Thyroid gland (tissue), 4 donors: ENCODE data around the gene LYSMD3. TPM values are rescaled to one million over a fixed set of nuclear protein-coding genes. Genes with fewer than 3 reads are reported as not detected.

Source experiments
- DNase-seq, 2 donors: peaks; one replicate each; pipeline ENCODE4 v3.0.0-alpha.2; 2019
- H3K27ac ChIP-seq, 3 donors: fragments of 200-600 bp; sonication (generic); 1 replicate in 2 of 3; 2 replicates in 1 of 3; pipeline ENCODE4 v1.5.1; 2016 to 2019; ENCODE audit warnings: mild to moderate bottlenecking in 1 of 3, moderate library complexity in 1 of 3
- H3K27me3 ChIP-seq: fragments of 200-600 bp; sonication (generic); one replicate; pipeline ENCODE4 v1.5.1; 2019
- H3K36me3 ChIP-seq, 2 donors: fragments of 200-600 bp; sonication (generic); one replicate each; pipeline ENCODE4 v1.5.1; 2016 to 2019
- H3K4me1 ChIP-seq, 2 donors: fragments of 200-600 bp; sonication (generic); one replicate each; pipeline ENCODE4 v1.5.1; 2017 to 2019
- H3K4me3 ChIP-seq, 3 donors: fragments of 200-600 bp; sonication (generic); replicated peaks in 1 of 3; 1 replicate in 2 of 3; 2 replicates in 1 of 3; pipeline ENCODE4 v1.5.1; 2016; ENCODE audit warnings: mild to moderate bottlenecking in 1 of 3
- H3K9me3 ChIP-seq: fragments of 200-600 bp; sonication (generic); one replicate; pipeline ENCODE4 v1.5.1; 2017
- POLR2A ChIP-seq, 2 donors: fragments of 450-650 bp; IDR thresholded peaks; one replicate each; pipeline ENCODE4 v1.6.1; 2017; ENCODE audit warnings: antibody characterized with exemption in 2 of 2, mild to moderate bottlenecking in 2 of 2, moderate library complexity in 1 of 2
- WGBS, 2 donors: methylation state at CpG; one replicate each; pipeline ENCODE4 v1.1.5; 2017; 5-methylcytosine and 5-hydroxymethylcytosine counted together
- intact Hi-C: fragments of 100-400 bp; cut with DNase I; formaldehyde crosslinking; loops from one replicate; pipeline ENCODE4 v1.15.1; 2023
- total RNA-seq, 4 donors: library from RNA; depleted of rRNA; stranded (reverse); fragments of >200 nt; gene quantifications; one replicate each; pipeline ENCODE4 v1.2.3, GENCODE V29; 2016
- TF ChIP-seq, protein P1 (sequence below), 6 experiments: fragments of 200-600 bp in 3 of 6; fragments of 450-650 bp in 3 of 6; sonication (generic) in 3 of 6; IDR thresholded peaks; one replicate each; pipeline ENCODE4 v1.5.1; 2016 to 2019; ENCODE audit warnings: antibody characterized with exemption in 6 of 6, mild to moderate bottlenecking in 2 of 6, inconsistent platforms in 1 of 6, moderate library complexity in 1 of 6

LYSMD3 gene
- total RNA-seq, 4 donors from 2014 or later = 20.9 to 32.7 (median 27.2) TPM

DNA sequence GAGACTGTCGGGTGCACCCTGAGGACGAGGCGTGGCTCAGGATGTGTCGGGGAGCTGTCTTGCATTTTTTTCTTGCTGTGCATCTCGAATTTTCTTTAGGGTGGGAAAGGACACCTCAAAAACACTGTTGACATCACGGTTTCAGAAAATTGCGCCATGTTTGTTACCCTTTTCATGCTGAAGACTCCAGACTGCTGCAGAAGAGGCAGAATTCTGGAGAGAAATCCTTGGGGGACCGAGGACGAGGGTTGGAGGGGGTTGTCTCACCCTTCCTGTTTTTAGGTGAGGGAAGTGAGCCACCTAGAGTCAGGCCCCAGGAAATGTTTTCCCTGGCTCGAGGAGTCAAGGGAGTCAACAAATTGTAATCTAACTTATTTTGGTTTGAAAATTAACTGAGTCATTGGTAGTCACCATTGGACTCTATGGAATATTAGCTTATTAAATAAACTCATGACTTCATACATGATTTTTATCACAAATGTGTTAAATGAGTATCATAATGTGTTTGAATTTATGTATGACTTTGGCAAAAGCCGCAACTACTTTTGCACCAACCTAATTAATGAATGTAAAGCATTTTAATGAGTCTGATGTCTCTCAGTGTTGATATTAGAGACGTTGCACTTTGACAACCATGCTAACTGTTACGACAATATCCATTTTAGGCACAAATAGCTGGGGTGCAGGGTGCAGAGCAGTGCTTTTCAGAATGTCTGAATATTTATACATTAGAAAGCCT lies 724 bp upstream of the LYSMD3 start:
- peaks cover 14 to 23% of the 10 kb centered on the region in 2 donors for H3K4me1 ChIP-seq
- H3K4me3 ChIP-seq = peak overlapping the region; percentile 72 to 85 (median 79)
- no peaks in the 10 kb centered on the region for H3K9me3 ChIP-seq
- intact Hi-C loops = loop anchor here (10.0 kb wide), 2 partner anchors 55 to 95 kb away; partner anchors contain the start of genes MBLAC2 and POLR3G
- H3K27ac ChIP-seq = peak overlapping the region; percentile 66 to 93 (median 79)
- H3K36me3 ChIP-seq = no peaks in the 10 kb centered on the region
- TF ChIP-seq, protein P1, sequence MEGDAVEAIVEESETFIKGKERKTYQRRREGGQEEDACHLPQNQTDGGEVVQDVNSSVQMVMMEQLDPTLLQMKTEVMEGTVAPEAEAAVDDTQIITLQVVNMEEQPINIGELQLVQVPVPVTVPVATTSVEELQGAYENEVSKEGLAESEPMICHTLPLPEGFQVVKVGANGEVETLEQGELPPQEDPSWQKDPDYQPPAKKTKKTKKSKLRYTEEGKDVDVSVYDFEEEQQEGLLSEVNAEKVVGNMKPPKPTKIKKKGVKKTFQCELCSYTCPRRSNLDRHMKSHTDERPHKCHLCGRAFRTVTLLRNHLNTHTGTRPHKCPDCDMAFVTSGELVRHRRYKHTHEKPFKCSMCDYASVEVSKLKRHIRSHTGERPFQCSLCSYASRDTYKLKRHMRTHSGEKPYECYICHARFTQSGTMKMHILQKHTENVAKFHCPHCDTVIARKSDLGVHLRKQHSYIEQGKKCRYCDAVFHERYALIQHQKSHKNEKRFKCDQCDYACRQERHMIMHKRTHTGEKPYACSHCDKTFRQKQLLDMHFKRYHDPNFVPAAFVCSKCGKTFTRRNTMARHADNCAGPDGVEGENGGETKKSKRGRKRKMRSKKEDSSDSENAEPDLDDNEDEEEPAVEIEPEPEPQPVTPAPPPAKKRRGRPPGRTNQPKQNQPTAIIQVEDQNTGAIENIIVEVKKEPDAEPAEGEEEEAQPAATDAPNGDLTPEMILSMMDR (IDR thresholded peaks at IDR 0.05) = peak; percentile 21 to 87 (median 68)
- no peak for TF ChIP-seq POLR2A (IDR thresholded peaks at IDR 0.05)
- WGBS, 2 donors = 6 to 7% methylated on average over 12 to 13 of the region's 13 CpGs
- peak; percentile 66 to 72 for DNase-seq
- H3K27me3 ChIP-seq = no peaks in the 10 kb centered on the region

DNA sequence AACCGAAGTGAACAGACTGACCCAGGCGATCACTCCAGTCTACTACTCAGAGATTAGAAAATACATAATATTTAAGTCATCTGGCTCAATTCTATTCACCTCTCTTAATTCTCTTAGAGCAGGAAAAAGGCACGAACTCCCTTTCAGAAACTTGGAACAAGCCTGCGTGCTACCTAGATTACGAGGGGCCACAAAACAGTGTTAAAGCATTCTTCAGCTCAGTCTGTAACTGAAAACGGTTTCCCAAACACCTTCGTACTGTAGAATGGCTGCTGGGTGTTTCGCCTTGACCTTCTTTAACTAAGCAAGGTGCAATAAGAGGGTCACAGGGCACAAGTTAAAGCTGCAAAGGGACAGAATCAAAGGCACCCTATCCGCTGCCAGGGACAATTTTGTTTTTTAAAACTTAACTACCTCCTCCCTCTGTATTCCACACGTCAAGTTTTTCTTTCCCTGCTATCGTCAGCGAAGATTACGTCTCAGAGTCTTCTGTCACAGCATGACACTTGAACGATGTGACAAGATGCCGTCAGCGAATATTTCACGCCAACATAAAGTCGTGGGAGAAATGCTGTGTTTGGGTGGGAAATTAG lies 687 bp downstream of the LYSMD3 start:
- intact Hi-C loops = loop anchor here (10.0 kb wide), 1 partner anchor 54 kb away; the partner anchor contains the start of genes MBLAC2 and POLR3G
- no peak for TF ChIP-seq POLR2A (IDR thresholded peaks at IDR 0.05)
- TF ChIP-seq, protein P1 (IDR thresholded peaks at IDR 0.05) = no peak
- H3K4me1 ChIP-seq = peaks cover 14 to 23% of the 10 kb centered on the region in 2 donors
- DNase-seq = peak in 1 of 2 donors; percentile 6
- peak overlapping the region; percentile 65 to 94 (median 72) for H3K4me3 ChIP-seq
- peak overlapping the region; percentile 67 to 93 (median 91) for H3K27ac ChIP-seq
- WGBS, 2 donors = 3 to 4% methylated on average over 18 of the region's 18 CpGs
- peaks cover 0 to 9% of the 10 kb centered on the region in 2 donors for H3K36me3 ChIP-seq
- no peaks in the 10 kb centered on the region for H3K27me3 ChIP-seq
- no peaks in the 10 kb centered on the region for H3K9me3 ChIP-seq

DNA sequence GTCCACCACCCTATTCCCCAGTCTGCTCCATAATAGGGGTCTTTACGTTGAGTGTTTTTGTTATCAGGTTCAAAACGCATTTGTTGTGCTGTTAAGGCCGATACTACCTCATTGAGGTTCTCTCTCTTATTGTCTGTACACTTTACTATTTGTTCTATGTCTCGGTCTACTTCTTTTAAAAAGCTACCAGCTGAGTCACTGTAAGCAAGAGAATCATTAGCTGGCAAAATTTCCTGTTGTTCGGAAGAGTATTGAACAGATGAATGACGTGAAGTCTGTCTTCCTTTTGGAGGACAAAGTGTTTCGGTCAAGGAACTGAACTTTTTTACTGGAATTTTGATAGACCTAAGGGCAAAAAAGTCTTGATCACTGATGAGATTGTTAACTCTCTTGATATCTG lies 10.3 kb downstream of the LYSMD3 start:
- peaks cover 0 to 23% of the 10 kb centered on the region in 2 donors for H3K36me3 ChIP-seq
- no peak overlapping the region for H3K27ac ChIP-seq
- H3K9me3 ChIP-seq = no peaks in the 10 kb centered on the region
- H3K27me3 ChIP-seq = no peaks in the 10 kb centered on the region
- H3K4me3 ChIP-seq = no peak overlapping the region
- TF ChIP-seq, protein P1 (IDR thresholded peaks at IDR 0.05) = no peak
- TF ChIP-seq POLR2A (IDR thresholded peaks at IDR 0.05) = no peak
- 97 to 98% methylated on average over 7 of the region's 7 CpGs for WGBS, 2 donors
- intact Hi-C loops = no loop called here
- no peaks in the 10 kb centered on the region for H3K4me1 ChIP-seq
- DNase-seq = no peak

DNA sequence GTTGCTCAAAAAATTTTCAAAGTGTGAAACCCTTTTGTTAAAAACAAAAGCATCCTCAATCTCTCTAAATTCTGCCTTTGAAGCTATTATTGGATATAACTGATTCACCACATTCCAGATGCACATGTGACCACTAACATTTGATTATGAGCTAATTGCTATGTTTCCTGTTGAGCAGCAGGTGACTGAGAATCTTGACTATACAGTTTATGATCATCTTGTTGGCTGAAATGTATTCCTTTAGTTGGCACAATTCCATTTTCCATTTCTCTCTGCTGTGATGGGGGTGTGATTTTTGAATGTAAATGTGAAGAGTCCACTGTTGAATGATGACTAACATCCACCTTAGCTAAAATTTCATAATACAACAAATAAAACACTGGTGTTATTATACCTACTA lies 10.7 kb downstream of the LYSMD3 start:
- Histone ChIP-seq H3K36me3 (peaks cover 0 to 21% of the 10 kb centered on the region in 2 donors), H3K9me3 (no peaks in the 10 kb centered on the region), H3K27ac (no peak overlapping the region), H3K4me1 (no peaks in the 10 kb centered on the region), H3K4me3 (no peak overlapping the region), H3K27me3 (no peaks in the 10 kb centered on the region)
- DNase-seq = no peak
- intact Hi-C loops = no loop called here
- TF ChIP-seq, protein P1 (IDR thresholded peaks at IDR 0.05) = no peak
- no peak for TF ChIP-seq POLR2A (IDR thresholded peaks at IDR 0.05)

DNA sequence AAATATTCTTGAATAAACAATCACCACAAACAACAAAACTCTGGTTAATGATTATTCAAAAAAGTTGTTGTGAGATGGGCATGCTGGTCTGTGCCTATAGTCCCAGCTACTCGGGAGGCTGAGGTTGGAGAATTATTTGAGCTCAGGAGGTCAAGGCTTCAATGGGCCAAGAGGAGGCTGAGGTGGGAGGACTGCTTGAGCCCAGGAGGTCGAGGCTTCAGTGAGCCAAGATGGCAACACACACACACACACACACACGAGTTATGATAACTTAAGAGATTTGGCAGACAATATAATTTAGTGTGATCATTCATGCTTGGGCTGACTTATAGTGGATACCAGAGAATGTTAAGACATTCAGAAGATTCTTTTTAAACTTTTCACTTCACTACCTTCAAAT lies 14.9 kb downstream of the LYSMD3 start:
- Histone ChIP-seq H3K4me1 (no peaks in the 10 kb centered on the region), H3K36me3 (peaks cover 0 to 5% of the 10 kb centered on the region in 2 donors), H3K9me3 (no peaks in the 10 kb centered on the region), H3K27me3 (no peaks in the 10 kb centered on the region), H3K27ac (no peak overlapping the region), H3K4me3 (no peak overlapping the region)
- no peak for TF ChIP-seq POLR2A (IDR thresholded peaks at IDR 0.05)
- TF ChIP-seq, protein P1 (IDR thresholded peaks at IDR 0.05) = no peak
- no peak for DNase-seq
- intact Hi-C loops = no loop called here
- 88 to 92% methylated on average over 3 of the region's 3 CpGs for WGBS, 2 donors
